VCaP (cell line): ENCODE measurements around the gene PRKCE.

ENCODE experiments used
- H3K27ac ChIP-seq: fragments of 450-650 bp; 2 replicates; pipeline ENCODE4 v1.5.1; 2017
- CTCF ChIP-seq: fragments of 450-650 bp; conservative IDR thresholded peaks from 2 replicates; pipeline ENCODE4 v1.5.1; 2017; ENCODE audit warnings: mild to moderate bottlenecking, moderate library complexity

Gene PRKCE

GRCh38 chr2:45793305-45793962, 142.0 kb downstream of the PRKCE start:
- TF ChIP-seq CTCF, result no peak
- H3K27ac ChIP-seq, result no peak overlapping the region

DNA sequence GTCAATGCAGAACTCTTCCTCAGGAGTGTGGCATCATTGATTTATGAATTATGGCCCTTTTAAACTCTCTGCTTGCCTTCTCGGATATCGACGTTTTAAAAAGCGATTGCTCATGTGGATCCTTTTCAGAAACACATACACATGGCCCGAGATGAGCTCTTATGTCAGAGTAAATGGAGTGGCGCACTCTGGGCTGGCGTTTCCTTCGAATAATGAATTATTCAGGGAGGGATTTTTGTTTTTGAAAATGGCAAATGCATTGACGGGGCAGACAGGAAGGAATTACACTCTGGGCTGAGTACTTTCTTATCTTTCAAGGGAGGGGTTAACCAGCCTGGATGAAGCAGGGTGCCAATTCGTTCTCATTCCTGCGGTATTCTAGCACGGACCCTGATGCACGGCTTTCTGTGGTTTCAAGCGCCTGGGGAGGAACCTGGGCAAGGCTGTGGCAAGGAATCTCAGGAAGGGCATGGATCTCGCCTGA, 142.7 kb downstream of the PRKCE start:
- TF ChIP-seq CTCF, result no peak

DNA sequence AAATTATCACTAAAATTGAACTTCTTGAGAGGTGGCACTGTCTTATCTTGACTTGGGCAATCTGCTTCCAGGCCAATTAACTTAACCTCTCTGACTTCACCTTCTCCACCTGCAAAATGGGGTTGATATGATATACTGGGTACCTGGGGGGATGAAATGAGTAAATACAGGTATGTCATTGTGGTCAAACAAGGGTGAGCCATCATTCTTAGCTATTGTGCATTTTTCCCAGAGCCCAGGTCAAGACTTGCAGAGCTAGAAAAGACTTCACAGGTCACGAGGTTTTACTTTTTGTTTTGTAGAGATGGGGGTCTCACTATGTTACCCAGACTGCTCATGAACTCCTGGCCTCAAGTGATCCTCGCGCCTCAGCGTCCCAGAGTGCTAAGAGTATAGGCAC, 145.0 kb downstream of the PRKCE start:
- no peak overlapping the region for H3K27ac ChIP-seq
- no peak for TF ChIP-seq CTCF

More for the DNA sequence above, 142.7 kb downstream of the PRKCE start:
- no peak overlapping the region for H3K27ac ChIP-seq

DNA sequence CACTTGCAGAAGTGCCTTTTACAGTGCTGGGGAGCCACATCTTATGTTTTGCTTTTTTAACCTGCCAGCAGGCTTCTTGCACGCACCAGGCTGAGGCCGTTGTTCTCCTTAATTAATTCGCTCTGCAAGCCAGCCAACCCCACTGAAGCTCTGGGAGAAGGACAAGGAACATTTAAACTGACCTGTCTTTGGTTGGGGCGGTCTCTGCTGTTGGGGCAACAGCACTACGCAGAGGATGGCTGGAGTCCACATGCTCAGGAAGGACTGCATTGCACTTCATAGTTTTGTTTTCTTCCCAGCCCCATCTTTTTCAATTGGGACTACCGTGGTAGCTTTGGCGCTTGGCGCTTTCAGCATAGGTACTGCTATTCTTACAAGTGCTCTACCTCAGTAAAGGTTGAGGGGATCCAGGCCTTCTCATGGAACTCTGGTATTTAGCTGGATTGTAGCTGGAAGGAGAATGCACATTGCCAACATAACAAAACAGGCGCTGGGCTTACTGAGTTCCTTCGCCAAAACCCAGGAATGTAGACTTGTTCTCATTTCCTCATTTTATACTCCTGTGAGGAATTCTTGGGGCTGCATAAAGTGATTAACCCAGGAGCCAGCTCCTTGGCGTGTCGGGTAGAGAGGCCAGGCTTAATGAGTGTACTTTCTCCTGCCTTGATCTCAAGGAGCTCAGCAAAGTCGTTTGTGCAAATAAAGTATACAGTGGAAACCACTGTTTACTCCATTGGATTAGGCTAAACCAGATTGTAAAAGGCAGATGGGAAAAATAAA, 146.2 kb downstream of the PRKCE start:
- no peak for TF ChIP-seq CTCF
- H3K27ac ChIP-seq, result no peak overlapping the region

- TF ChIP-seq CTCF, result no peak
- H3K27ac ChIP-seq, result no peak overlapping the region
These were observed 148.4 kb downstream of the PRKCE start for GRCh38 chr2:45799679-45800381.

GRCh38 chr2:45802499-45803138, 151.1 kb downstream of the PRKCE start:
- H3K27ac ChIP-seq, result no peak overlapping the region
- TF ChIP-seq CTCF, result no peak
